GM10847 (cell line): ENCODE measurements around the gene USP50.

ENCODE experiments used
- POLR2A ChIP-seq: IDR thresholded peaks from 2 replicates; pipeline ENCODE4 v1.6.1; 2011; ENCODE audit not compliant: insufficient read length; ENCODE audit errors: extremely low read depth

USP50 gene

DNA sequence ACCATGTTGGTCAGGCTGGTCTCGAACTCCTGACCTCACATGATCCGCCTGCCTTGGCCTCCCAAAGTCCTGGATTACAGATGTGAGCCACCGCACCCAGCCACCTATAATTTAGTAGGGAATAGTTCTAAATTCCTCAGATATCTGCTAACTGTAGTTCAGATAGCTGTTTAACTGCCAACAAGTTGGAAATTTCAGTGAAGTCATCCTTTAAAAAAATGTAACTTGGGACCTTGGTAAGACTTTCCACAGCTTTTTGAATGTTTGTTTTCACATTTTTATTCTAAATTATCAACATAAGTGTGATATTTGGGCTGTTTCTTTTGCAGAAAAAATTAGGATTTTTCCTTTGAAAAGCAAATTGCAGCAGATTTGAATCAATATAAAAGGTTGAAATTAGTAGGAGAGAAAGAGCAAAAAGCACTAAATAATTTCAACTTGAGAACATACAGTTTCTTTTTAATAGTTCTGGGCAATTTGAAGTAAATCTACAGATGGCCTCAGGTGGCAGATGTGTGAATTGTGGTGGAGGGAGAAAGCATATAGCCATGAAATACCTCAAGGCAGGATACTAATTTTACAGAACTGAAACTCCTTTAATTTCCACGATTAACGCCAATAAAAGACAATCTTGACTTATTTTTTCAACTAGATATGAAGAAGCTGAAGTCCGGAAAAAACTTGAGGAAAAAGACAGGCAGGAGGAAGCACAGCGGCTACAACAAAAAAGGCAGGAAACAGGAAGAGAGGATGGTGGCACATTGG is 87.9 kb downstream of the USP50 start:
- no peak for TF ChIP-seq POLR2A

DNA sequence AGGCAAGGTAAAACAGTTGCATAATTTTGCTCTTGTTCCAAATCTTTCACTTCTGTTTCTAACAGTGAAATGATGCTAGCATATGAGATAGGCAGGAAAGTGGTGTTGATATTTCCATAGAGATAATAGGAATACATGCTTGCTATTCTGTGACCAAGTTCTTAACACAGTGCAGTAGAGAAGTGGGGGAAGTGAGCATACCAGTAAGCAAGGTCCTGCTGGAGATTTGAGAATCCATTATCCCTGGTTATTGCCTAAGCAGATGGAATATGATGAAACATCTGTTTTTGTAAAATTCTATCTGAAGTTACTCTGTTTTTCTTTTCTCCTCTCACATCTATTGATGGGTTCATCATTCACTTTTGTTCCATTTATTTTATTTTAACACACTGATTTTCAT is 93.5 kb downstream of the USP50 start:
- no peak for TF ChIP-seq POLR2A
